ENCODE data around the gene SSR4. TPM values are rescaled to one million over a fixed set of nuclear protein-coding genes. Genes with fewer than 3 reads are reported as not detected.

SSR4 gene
- total and polyA plus RNA-seq, 2 donors (not counting 1 experiment from before 2014, with no cell fraction given), result 134 to 297 TPM

GRCh38 chrX:153797415-153798015 lies 3.0 kb downstream of the SSR4 start:
- H3K79me2 ChIP-seq (ENCODE audit: control insufficient read depth, insufficient read depth, low read length), result peaks cover 38% of the 10 kb centered on the region
- CTCF ChIA-PET, result no interaction called here
- no peak overlapping the region for H3K27ac ChIP-seq (ENCODE audit: low read length in 2 of 2)
- ATAC-seq (ENCODE audit: low read depth), result no peak
- POLR2A ChIA-PET, result no interaction called here
- no peak overlapping the region for H2AFZ ChIP-seq (ENCODE audit: insufficient read depth, low read depth, low read length, poor library complexity, severe bottlenecking)
- TF ChIP-seq CTCF (IDR thresholded peaks at IDR 0.05) (no peak), EZH2 (IDR thresholded peaks at IDR 0.05; ENCODE audit: borderline replicate concordance, insufficient read depth, low read depth, low read length, poor library complexity, severe bottlenecking) (no peak)
- H3K9ac ChIP-seq (ENCODE audit: low read length), result no peak overlapping the region
- H3K9me3 Mint-ChIP-seq (ENCODE audit: insufficient read depth), result no peaks in the 10 kb centered on the region
- H3K4me2 ChIP-seq (replicated peaks; ENCODE audit: low read depth, low read length, poor library complexity, severe bottlenecking), result no peak overlapping the region
- H3K36me3 ChIP-seq (replicated peaks in 1 of 2; ENCODE audit: control extremely low read depth in 1 of 2, control insufficient read depth in 1 of 2, extremely low read depth in 1 of 2, insufficient read depth in 2 of 2, low read length in 1 of 2), result peaks cover 0 to 15% of the 10 kb centered on the region in 2 experiments
- H3K4me1 ChIP-seq (ENCODE audit: control insufficient read depth in 2 of 2, insufficient read depth in 2 of 2, low read length in 2 of 2), result peaks cover 16 to 22% of the 10 kb centered on the region in 2 donors
- intact Hi-C loops (cut with micrococcal nuclease), result no loop called here
- no peak overlapping the region for H3K4me3 Mint-ChIP-seq
- H3K4me1 Mint-ChIP-seq, result peaks cover 26% of the 10 kb centered on the region
- H3K9me3 ChIP-seq (ENCODE audit: control extremely low read depth in 1 of 3, control insufficient read depth in 2 of 3, insufficient read depth in 1 of 3, low read length in 2 of 3), result no peaks in the 10 kb centered on the region
- H3K27me3 ChIP-seq (replicated peaks in 1 of 4; ENCODE audit: control extremely low read depth in 1 of 4, control insufficient read depth in 3 of 4, insufficient read depth in 4 of 4, low read length in 3 of 4), result no peaks in the 10 kb centered on the region
- no peaks in the 10 kb centered on the region for H3K27me3 Mint-ChIP-seq
- DNase-seq, result no peak
- no peak overlapping the region for H3K4me3 ChIP-seq (ENCODE audit: control extremely low read depth in 1 of 5, extremely low read depth in 1 of 5, insufficient read depth in 1 of 5, low read depth in 2 of 5, low read length in 4 of 5)
- 100% methylated on average over 1 of the region's 15 CpGs for WGBS (ENCODE audit: insufficient coverage)
- H4K20me1 ChIP-seq (ENCODE audit: control insufficient read depth, insufficient read depth, low read length, poor library complexity, severe bottlenecking), result peaks cover 8% of the 10 kb centered on the region
- H3K27ac Mint-ChIP-seq, result no peak overlapping the region

GRCh38 chrX:153799326-153799725 lies 4.9 kb downstream of the SSR4 start:
- H3K4me1 Mint-ChIP-seq, result peaks cover 14% of the 10 kb centered on the region
- Histone ChIP-seq H3K4me1 (ENCODE audit: control insufficient read depth in 2 of 2, insufficient read depth in 2 of 2, low read length in 2 of 2) (peaks cover 7 to 12% of the 10 kb centered on the region in 2 donors), H3K4me2 (replicated peaks; ENCODE audit: low read depth, low read length, poor library complexity, severe bottlenecking) (no peak overlapping the region), H3K27ac (ENCODE audit: low read length in 2 of 2) (no peak overlapping the region), H3K4me3 (ENCODE audit: control extremely low read depth in 1 of 5, extremely low read depth in 1 of 5, insufficient read depth in 1 of 5, low read depth in 2 of 5, low read length in 4 of 5) (no peak overlapping the region), H3K9me3 (ENCODE audit: control extremely low read depth in 1 of 3, control insufficient read depth in 2 of 3, insufficient read depth in 1 of 3, low read length in 2 of 3) (no peaks in the 10 kb centered on the region), H3K79me2 (ENCODE audit: control insufficient read depth, insufficient read depth, low read length) (peaks cover 24% of the 10 kb centered on the region), H3K27me3 (replicated peaks in 1 of 4; ENCODE audit: control extremely low read depth in 1 of 4, control insufficient read depth in 3 of 4, insufficient read depth in 4 of 4, low read length in 3 of 4) (no peaks in the 10 kb centered on the region), H3K36me3 (replicated peaks in 1 of 2; ENCODE audit: control extremely low read depth in 1 of 2, control insufficient read depth in 1 of 2, extremely low read depth in 1 of 2, insufficient read depth in 2 of 2, low read length in 1 of 2) (peaks cover 0 to 15% of the 10 kb centered on the region in 2 experiments), H4K20me1 (ENCODE audit: control insufficient read depth, insufficient read depth, low read length, poor library complexity, severe bottlenecking) (peaks cover 8% of the 10 kb centered on the region), H2AFZ (ENCODE audit: insufficient read depth, low read depth, low read length, poor library complexity, severe bottlenecking) (no peak overlapping the region), H3K9ac (ENCODE audit: low read length) (no peak overlapping the region)
- CTCF ChIA-PET, result no interaction called here
- no peaks in the 10 kb centered on the region for H3K9me3 Mint-ChIP-seq (ENCODE audit: insufficient read depth)
- ATAC-seq (ENCODE audit: low read depth), result no peak
- intact Hi-C loops (cut with micrococcal nuclease), result no loop called here
- no peak for DNase-seq
- no peak overlapping the region for H3K4me3 Mint-ChIP-seq
- TF ChIP-seq CTCF (IDR thresholded peaks at IDR 0.05) (no peak), EZH2 (IDR thresholded peaks at IDR 0.05; ENCODE audit: borderline replicate concordance, insufficient read depth, low read depth, low read length, poor library complexity, severe bottlenecking) (no peak)
- H3K27me3 Mint-ChIP-seq, result no peaks in the 10 kb centered on the region
- POLR2A ChIA-PET, result no interaction called here
- 90% methylated on average over 2 of the region's 5 CpGs for WGBS (ENCODE audit: insufficient coverage)
- no peak overlapping the region for H3K27ac Mint-ChIP-seq

Data from B cell (primary cell).